Adrenal gland (tissue), 12 donors: ENCODE results near the gene LRRC31. TPM values are rescaled to one million over a fixed set of nuclear protein-coding genes. Genes with fewer than 3 reads are reported as not detected.

Source experiments
- DNase-seq, 7 donors: peaks; one replicate each; pipeline ENCODE4 v3.0.0-alpha.2; 2019 to 2020
- H3K27ac ChIP-seq, 5 donors: fragments of 200-600 bp; sonication (generic) in 4 of 5; 1 replicate in 3 of 5; 2 replicates in 2 of 5; pipeline versions ENCODE4 v1.5.1 to v1.8.0; 2016 to 2020; ENCODE audit warnings: mild to moderate bottlenecking in 1 of 5
- H3K27me3 ChIP-seq: fragments of 200-600 bp; 2 replicates; pipeline ENCODE4 v1.8.0; 2021
- H3K36me3 ChIP-seq, 2 donors: fragments of 200-600 bp; replicated peaks in 1 of 2; 1 replicate in 1 of 2; 2 replicates in 1 of 2; pipeline versions ENCODE4 v1.5.1 to v1.8.0; 2018 to 2022
- H3K4me1 ChIP-seq, 2 donors: fragments of 200-600 bp; replicated peaks in 1 of 2; 1 replicate in 1 of 2; 2 replicates in 1 of 2; pipeline versions ENCODE4 v1.5.1 to v1.8.0; 2018 to 2021
- H3K4me3 ChIP-seq, 4 donors: fragments of 200-600 bp; sonication (generic) in 3 of 4; one replicate each; pipeline ENCODE4 v1.5.1; 2016 to 2018
- H3K9me3 ChIP-seq, 3 donors: fragments of 200-600 bp; sonication (generic) in 1 of 3; replicated peaks in 1 of 3; 1 replicate in 2 of 3; 2 replicates in 1 of 3; pipeline versions ENCODE4 v1.5.1 to v1.8.0; 2016 to 2021
- CTCF ChIP-seq, 6 experiments: fragments of 450-650 bp in 4 of 6; fragments of 200-600 bp in 2 of 6; sonication (generic) in 1 of 6; IDR thresholded peaks; 1 replicate in 5 of 6; 2 replicates in 1 of 6; pipeline versions ENCODE4 v1.5.1 to v1.8.0; 2016 to 2021; ENCODE audit warnings: antibody characterized with exemption in 6 of 6, mild to moderate bottlenecking in 2 of 6, moderate library complexity in 1 of 6
- POLR2A ChIP-seq, 2 donors: fragments of 450-650 bp; IDR thresholded peaks; one replicate each; pipeline ENCODE4 v1.6.1; 2017; ENCODE audit warnings: antibody characterized with exemption in 2 of 2, mild to moderate bottlenecking in 2 of 2, moderate library complexity in 1 of 2
- WGBS, 4 donors: extraction: QIAGEN DNeasy Blood & Tissue Kit in 2 of 4; methylation state at CpG; one replicate each; pipeline versions ENCODE4 v1.1.5 to v1.1.7; 2013 to 2017; 5-methylcytosine and 5-hydroxymethylcytosine counted together
- intact Hi-C, 2 donors: fragments of 100-400 bp; cut with DNase I; formaldehyde crosslinking; loops; one replicate each; pipeline versions ENCODE4 v1.14.1 to v1.15.0; 2022 to 2023
- polyA plus RNA-seq, 3 donors: library from polyadenylated mRNA; stranded (reverse); fragments of 200-250 nt in 2 of 3; fragments of 350-450 nt in 1 of 3; fragmentation: Illumina TruSeq in 1 of 3; extraction: RNeasy Lipid Tissue Mini Kit (QIAGEN cat#74804) in 1 of 3; gene quantifications; one replicate each; pipeline ENCODE4 v1.2.3, GENCODE V29; 2013 to 2014
- total RNA-seq, 9 donors: library from RNA; depleted of rRNA in 4 of 9; stranded (reverse); fragments of >200 nt in 4 of 9; fragments of 120-200 nt in 1 of 9; fragmentation: NEBNext Ultra II Directional in 1 of 9; extraction: Animal tissue kit (Norgen Biotek cat#: 25700) in 1 of 9; gene quantifications; one replicate each; pipeline versions ENCODE4 v1.1.0 to v1.2.4, GENCODE V29; 2013 to 2023
- donor health status: healthy with polysubstance abuse.
- donor health status: Bipolar disorder and iron deficiency.
- donor health status: DM: yes; HTN: yes; CAD: no.
- donor health status: DM: no; HTN: no; CAD: no.
- donor health status: DM: no; HTN: no; CAD: no.
- donor health status: DM: yes; HTN: yes; CAD: no.

The LRRC31 gene
- total and polyA plus RNA-seq, 12 donors, result 0.06 TPM; not detected in 11

- intact Hi-C loops, result no loop called here
- DNase-seq, result peak; percentile 46 to 87 (median 81)
- WGBS, 4 donors, result 37 to 56% (median 44%) methylated on average over 4 to 5 of the region's 5 CpGs
- Histone ChIP-seq H3K27ac (no peak overlapping the region), H3K4me1 (no peaks in the 10 kb centered on the region), H3K36me3 (no peaks in the 10 kb centered on the region), H3K9me3 (no peaks in the 10 kb centered on the region), H3K27me3 (no peaks in the 10 kb centered on the region), H3K4me3 (no peak overlapping the region)
- TF ChIP-seq CTCF (IDR thresholded peaks at IDR 0.05) (no peak), POLR2A (IDR thresholded peaks at IDR 0.05) (no peak)
Measured at GRCh38 chr3:169886671-169887070, 16.9 kb upstream of the LRRC31 start.

- intact Hi-C loops, result no loop called here
- H3K4me3 ChIP-seq, result no peak overlapping the region
- no peak overlapping the region for H3K27ac ChIP-seq
- DNase-seq, result no peak
- 82 to 90% (median 85%) methylated on average over 3 to 4 of the region's 4 CpGs for WGBS, 4 donors
- no peaks in the 10 kb centered on the region for H3K36me3 ChIP-seq
- TF ChIP-seq POLR2A (IDR thresholded peaks at IDR 0.05), result no peak
- no peak for TF ChIP-seq CTCF (IDR thresholded peaks at IDR 0.05)
- H3K9me3 ChIP-seq, result no peaks in the 10 kb centered on the region
- H3K27me3 ChIP-seq, result peaks cover 3% of the 10 kb centered on the region
- H3K4me1 ChIP-seq, result no peaks in the 10 kb centered on the region
Measured at GRCh38 chr3:169880576-169881250, 11.0 kb upstream of the LRRC31 start.

GRCh38 chr3:169879845-169880575, 10.3 kb upstream of the LRRC31 start:
- Histone ChIP-seq H3K36me3 (no peaks in the 10 kb centered on the region), H3K27me3 (peaks cover 3% of the 10 kb centered on the region), H3K9me3 (no peaks in the 10 kb centered on the region), H3K27ac (no peak overlapping the region), H3K4me1 (no peaks in the 10 kb centered on the region), H3K4me3 (no peak overlapping the region)
- no peak for TF ChIP-seq CTCF (IDR thresholded peaks at IDR 0.05)
- intact Hi-C loops, result no loop called here
- DNase-seq, result no peak
- WGBS, 4 donors, result 67 to 85% (median 80%) methylated on average over 1 to 3 of the region's 3 CpGs

- no peak for DNase-seq
- Histone ChIP-seq H3K27me3 (peaks cover 3% of the 10 kb centered on the region), H3K4me1 (no peaks in the 10 kb centered on the region), H3K4me3 (no peak overlapping the region), H3K36me3 (no peaks in the 10 kb centered on the region), H3K27ac (no peak overlapping the region), H3K9me3 (no peaks in the 10 kb centered on the region)
- 75 to 83% (median 78%) methylated on average over 8 of the region's 8 CpGs for WGBS, 4 donors
- intact Hi-C loops, result no loop called here
- TF ChIP-seq CTCF (IDR thresholded peaks at IDR 0.05) (no peak), POLR2A (IDR thresholded peaks at IDR 0.05) (no peak)
Measured at GRCh38 chr3:169879013-169879557, 9.3 kb upstream of the LRRC31 start.
